Thyroid gland (tissue), 4 donors: ENCODE results near the gene SNAP47.

Experiments used
- CTCF ChIP-seq, 6 experiments: fragments of 200-600 bp in 3 of 6; fragments of 450-650 bp in 3 of 6; sonication (generic) in 3 of 6; IDR thresholded peaks; one replicate each; pipeline ENCODE4 v1.5.1; 2016 to 2019; ENCODE audit warnings: antibody characterized with exemption in 6 of 6, mild to moderate bottlenecking in 2 of 6, inconsistent platforms in 1 of 6, moderate library complexity in 1 of 6
- POLR2A ChIP-seq, 2 donors: fragments of 450-650 bp; IDR thresholded peaks; one replicate each; pipeline ENCODE4 v1.6.1; 2017; ENCODE audit warnings: antibody characterized with exemption in 2 of 2, mild to moderate bottlenecking in 2 of 2, moderate library complexity in 1 of 2

- TF ChIP-seq CTCF (IDR thresholded peaks at IDR 0.05): no peak
- TF ChIP-seq POLR2A (IDR thresholded peaks at IDR 0.05): no peak
Measured at GRCh38 chr1:227729144-227729880, 5.9 kb upstream of the SNAP47 start.
